ENCODE results near the gene RCVRN.

RCVRN gene

GRCh38 chr17:9905078-9905415, at the start of gene RCVRN:
TSS of gene RCVRN (minus strand) at chr17:9905271. CDS start at chr17:9905180, 91 bp downstream.
- DNase-seq: no peak

DNA sequence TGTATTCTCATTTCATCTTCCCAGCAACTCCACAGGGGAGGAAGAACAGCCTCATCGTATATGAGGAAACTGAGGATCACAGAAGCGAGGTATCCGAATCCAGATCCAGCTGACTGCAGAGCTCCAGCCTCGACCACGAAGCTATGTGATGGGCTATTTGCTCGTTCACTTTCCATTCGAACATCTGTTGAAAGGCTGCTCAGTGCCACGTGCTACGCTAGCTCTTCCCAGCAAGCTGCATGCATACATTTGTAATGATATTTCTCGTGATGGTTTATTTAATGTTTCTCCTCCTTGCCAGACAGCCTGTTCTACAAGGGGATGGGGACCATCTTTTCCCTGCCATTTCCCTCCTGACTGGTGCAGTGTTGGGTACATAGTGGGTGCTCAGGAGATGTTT, 48.4 kb upstream of the RCVRN start:
- DNase-seq: no peak

- no peak for DNase-seq
Measured at GRCh38 chr17:9951803-9952202, 46.7 kb upstream of the RCVRN start.

- no peak for DNase-seq
Measured at GRCh38 chr17:9948928-9949327, 43.9 kb upstream of the RCVRN start.

DNA sequence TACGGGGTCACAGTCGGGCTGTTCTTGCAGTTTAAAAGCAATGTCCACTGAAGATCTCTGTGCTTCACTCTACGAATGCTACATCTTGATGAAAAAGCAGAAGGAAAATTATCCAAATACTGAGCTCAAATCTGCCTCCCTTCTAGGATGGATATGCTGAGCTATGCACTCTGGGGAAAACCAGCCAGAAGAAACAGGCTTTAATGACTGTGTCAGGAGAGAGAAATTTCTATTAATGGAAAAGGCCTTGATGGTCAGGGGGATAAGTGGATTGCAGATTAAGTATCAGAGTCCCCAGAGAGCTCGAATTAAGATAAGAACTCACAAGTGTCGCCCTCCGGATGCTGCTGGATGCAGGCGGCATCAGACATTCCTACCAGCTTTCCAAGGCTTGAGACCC, 39.6 kb upstream of the RCVRN start:
- no peak for DNase-seq

GRCh38 chr17:9943343-9943742, 38.3 kb upstream of the RCVRN start:
- no peak for DNase-seq

- no peak for DNase-seq
Measured at GRCh38 chr17:9942885-9943284, 37.8 kb upstream of the RCVRN start.

- DNase-seq: no peak
Measured at GRCh38 chr17:9941305-9941704, 36.2 kb upstream of the RCVRN start.

DNA sequence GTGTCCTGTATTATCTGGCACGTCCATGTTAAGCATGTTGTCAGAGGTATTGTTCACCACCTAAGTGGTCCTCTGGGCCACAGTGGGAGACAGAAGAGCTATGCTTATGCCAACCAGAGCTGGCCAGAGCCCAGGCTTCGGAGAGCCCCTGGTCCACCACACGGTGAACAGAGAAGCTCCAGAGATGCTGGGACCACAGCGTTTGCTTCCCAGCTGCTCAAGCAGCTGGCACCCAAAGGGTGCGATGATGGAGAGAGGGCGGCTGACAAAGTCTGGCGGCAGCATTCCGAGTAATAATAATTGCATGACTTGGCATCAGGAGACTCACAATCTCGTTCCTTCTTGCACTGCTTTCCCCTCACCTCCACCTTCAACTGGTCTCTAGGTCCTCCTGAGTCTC, 35.8 kb upstream of the RCVRN start:
- no peak for DNase-seq

GRCh38 chr17:9938764-9939163, 33.7 kb upstream of the RCVRN start:
- DNase-seq: no peak

DNA sequence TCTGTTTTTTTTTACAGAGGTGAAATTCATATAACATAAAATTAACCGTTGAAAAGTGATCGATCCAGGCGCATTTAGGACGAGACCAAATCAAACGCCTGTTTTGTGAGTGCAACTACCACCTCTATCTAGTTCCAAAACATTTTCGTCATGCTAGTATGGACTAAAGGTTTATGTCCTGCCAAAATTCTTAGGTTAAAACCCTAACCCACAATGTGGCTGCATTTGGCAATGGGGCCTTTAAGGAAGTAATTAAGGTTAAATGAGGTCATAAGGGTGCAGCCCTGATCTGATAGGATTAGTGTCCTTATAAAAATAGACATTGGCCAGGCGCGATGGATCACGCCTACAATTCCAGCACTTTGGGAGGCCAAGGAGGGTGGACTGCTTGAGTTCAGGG, 32.8 kb upstream of the RCVRN start:
- no peak for DNase-seq

DNA sequence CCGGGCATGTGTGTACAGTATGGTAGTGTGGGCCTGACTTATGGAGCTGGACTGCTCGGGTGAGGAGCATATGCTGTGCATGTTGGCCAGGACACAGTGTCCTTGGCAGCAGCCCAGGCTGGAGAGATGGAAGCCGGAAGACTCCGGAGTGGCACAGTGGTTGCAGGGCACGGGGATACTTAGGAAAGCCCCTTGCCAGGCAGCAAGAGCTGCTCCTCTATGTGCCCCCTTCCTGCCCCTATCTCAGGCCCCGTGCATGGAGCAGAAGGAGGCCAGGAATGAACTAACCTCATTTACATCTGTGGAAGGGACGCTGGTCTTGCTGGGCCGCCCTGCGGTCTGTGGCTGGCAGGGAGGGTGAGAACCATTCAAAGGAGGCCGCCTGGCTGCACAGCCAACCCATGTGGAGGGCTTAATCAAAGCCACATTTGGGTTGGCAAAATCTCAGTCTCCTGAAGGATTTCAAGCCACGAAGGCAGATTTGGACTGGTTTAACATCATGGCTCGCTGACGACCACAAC, 32.2 kb upstream of the RCVRN start:
- no peak for DNase-seq

- no peak for DNase-seq
Measured at GRCh38 chr17:9936095-9936494, 31.0 kb upstream of the RCVRN start.

DNA sequence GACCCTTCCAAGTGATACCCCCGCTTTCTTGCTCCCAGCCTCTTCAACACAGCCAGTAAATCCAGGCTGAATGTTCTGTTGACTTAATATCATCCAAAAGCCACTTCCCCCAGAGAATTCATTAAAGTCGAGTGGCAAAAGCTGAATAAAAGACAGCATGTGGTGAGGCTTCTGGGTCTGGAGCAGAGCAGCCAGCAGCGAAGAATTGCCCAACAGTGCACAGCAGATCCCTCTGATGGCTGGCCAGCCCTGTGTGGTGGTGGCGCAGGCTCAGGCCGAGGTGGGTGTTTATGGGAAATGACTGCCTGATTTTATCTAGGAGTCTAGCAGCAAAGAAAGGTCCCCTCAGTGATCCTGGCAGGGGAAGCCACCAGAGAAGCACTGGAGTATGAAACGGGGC, 30.3 kb upstream of the RCVRN start:
- no peak for DNase-seq

DNA sequence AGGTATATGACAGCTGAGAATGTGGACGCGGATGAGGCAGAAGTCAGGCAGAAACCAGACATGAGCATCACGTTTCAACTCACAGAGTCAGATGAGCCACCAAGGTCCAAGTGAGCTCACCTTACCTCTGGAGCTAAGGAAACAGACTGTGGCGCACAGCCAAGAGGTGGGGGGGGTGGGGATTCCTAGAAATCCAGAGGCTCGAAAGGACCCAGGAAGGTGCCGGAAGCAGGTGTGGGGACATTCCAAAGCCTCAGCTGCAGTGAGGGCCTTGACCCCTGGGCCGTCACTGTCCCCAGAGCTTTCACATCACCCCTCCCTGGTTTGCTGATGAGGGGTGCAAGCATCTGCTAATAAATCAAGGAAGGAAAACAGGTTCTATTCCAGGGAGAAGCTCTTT, 29.3 kb upstream of the RCVRN start:
- no peak for DNase-seq

DNA sequence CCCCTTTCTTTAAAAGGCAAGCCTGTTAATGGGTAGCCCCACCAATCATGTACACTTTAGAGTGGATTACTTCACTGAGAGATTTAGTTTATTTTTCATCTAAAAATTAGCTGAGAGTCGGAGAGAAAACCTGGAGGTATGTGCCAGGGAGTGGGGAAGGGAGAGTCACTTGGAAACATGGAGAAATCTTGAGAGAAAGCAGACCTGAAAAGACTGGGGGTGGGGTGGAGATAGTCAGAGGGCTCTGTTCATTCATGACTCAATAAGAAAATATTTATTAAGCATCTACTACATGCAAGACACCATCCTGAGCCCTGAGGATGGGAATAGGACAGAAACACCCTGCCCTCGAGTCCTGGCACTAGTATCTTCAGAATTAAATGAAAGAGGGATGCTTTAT, 27.4 kb upstream of the RCVRN start:
- no peak for DNase-seq

GRCh38 chr17:9931144-9931741, 26.2 kb upstream of the RCVRN start:
- DNase-seq: no peak

DNA sequence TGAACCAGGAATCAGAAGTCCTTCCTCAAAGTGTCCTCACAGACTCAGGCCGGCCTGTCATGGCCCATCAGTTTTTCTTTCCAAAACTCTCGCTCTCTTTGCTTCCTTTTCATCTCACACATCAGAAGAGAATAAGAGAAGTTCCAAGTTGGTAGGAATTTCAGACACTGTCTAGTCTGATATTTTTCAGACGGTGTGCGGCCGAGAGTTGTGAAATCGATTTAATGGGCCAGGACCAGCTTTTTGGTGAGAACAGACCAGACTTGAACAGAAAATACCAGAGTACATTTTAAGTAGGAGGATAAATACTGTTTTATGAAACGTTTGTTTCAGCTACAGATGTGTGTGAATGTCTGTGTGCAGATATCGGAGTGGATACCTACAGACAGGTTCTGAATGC, 24.8 kb upstream of the RCVRN start:
- no peak for DNase-seq

- no peak for DNase-seq
Measured at GRCh38 chr17:9928601-9929333, 23.7 kb upstream of the RCVRN start.

DNA sequence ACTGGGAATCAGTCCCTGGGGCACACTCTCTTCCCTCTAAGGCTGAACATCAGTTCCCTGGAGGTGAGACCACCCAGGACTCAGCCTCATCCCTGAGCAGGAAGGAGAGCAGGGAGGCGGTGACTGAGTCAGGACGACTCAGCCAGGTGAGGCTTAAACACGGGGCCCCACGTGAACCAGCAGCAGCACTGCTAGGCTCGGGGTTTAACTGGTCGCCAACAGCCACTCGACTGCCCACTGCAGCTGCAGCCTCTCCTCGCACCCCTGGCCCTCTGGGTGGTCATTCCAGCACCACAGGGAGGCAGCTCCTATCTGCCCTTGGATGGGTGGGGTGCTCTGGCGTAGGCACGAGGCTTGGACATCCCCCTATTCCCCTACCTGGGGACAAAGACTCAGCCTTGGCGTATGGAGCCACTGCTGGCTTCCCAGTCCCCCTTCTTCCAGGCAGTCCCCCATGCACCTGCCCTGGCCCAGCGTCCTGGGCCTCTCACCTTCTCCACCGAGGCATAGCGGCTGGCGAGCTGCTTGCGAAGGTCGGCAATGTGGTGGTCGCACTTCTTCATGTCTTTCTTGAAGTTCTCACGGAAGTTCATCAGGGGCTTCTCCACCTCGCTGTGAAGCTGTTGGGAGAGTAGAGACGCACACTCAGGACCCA, 21.2 kb upstream of the RCVRN start:
- no peak for DNase-seq

GRCh38 chr17:9925457-9925856, 20.4 kb upstream of the RCVRN start:
- no peak for DNase-seq

DNA sequence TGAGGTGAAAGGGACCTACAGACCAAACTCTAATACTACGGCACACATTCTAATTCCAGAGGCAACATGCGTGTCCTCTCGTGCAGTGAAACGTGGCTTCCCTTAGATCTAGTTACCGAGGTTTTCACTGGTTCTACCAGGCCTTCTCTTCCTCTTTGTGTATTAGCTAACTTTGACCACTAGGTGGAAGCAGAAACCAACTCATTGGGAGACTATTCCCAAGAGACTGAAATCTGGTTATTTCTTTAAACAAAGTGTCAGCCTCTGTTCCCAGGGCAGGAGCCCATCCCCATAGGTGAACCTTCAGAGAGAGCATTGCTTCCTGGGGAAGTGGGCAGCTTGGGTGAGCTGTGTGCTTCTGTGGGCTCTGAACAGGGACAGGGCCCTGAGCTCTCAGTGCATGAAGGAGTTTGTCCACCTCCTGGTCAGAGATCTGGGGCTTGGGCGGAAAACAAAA, 19.7 kb upstream of the RCVRN start:
- DNase-seq: peak; percentile 58

DNA sequence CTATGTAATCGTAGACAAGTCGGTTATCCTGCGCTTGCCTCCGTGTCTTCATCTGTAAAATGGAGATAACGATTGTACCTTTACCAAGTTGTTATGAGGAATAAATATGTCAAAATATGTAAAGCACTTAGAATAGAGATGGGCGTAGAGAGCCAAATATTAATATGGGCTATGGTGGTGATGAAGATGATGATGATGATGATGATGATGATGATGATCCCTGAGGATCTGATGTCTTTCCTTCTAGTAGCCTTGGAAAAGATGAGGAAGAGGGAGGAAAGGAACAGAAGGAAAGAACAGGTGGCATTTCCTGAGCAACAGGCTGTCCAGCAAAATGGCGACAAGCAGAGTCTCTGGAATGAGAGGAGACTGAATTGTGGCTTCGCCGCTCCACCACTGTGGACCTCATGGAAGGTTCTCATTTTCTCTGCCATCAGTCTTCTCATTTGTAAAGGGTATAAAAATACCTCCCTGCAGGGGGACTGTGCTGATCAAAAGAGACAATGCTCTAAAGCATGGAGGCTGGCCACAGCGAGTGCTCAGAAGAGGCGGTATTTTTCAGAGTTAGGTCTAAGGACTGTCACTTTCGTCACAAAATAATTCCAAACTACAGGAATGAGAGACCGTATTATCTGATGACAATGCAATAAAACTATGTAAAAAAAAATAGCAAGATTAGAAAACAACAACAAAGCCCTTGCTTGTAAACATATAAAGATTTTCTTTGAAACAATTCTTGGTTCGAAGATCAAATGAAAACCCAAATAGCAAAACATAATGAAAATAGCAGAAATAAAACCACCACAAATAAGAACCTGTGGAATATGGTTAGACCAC, 17.2 kb upstream of the RCVRN start:
- no peak for DNase-seq
